Measurements from ENCODE around the gene NUP153.
"Not testable (repeated sequence)": the region's sequence is repeated elsewhere in the genome, so short reads cannot be mapped to it uniquely, and the experiment has no call there.

Gene NUP153

DNA sequence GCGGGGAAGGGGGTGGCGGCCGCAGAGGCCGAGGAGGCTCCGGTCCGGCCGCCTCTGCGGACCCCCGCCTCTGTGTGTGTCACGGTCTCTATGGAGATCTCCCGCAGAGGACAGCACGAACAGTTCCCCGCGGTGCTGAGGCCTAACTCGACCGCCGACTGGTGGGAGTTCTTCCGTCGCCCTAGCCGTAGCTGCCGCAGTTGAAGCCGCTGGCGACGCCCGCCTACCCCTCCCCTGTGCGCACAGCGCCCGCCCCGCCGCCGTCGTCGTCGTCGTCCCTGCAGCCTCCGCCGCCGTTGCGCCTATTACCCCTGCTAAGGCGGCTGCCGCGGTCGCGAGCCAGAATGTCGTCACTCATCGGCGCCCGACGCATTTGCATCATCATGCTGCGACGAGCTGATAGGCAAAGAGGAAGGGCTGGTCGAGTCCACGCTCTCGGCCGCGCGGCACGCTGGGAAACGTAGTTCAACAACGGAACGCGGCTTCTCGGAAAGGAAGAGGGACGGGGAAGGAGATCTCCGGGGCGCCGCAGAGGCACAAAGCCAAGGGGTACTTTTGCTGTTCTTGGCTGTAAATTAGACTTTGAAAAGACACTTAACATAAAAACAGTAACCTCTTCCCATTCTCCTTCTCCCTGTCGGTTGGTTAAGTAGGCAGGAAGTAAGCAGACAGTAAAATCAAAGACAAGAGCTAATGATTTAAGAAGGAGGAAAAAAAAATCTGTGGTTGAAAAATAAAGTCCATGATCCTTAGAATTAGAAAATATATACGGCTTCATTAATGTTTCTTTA, at the start of gene NUP153:
TSS of gene NUP153 (minus strand) at position 346 of the 791 bp plus-strand sequence. CDS start 538 bp downstream, outside the sequence.
- H3K4me3 ChIP-seq (replicated peaks in 1 of 2; ENCODE audit: low read depth in 2 of 2, low read length in 2 of 2): peak within 1 kb of the TSS; percentile 71 to 88
- peak; percentile 99 for DNase-seq (ENCODE audit: low read depth in 2 of 2)
- TF ChIP-seq, protein P1, sequence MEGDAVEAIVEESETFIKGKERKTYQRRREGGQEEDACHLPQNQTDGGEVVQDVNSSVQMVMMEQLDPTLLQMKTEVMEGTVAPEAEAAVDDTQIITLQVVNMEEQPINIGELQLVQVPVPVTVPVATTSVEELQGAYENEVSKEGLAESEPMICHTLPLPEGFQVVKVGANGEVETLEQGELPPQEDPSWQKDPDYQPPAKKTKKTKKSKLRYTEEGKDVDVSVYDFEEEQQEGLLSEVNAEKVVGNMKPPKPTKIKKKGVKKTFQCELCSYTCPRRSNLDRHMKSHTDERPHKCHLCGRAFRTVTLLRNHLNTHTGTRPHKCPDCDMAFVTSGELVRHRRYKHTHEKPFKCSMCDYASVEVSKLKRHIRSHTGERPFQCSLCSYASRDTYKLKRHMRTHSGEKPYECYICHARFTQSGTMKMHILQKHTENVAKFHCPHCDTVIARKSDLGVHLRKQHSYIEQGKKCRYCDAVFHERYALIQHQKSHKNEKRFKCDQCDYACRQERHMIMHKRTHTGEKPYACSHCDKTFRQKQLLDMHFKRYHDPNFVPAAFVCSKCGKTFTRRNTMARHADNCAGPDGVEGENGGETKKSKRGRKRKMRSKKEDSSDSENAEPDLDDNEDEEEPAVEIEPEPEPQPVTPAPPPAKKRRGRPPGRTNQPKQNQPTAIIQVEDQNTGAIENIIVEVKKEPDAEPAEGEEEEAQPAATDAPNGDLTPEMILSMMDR (IDR thresholded peaks at IDR 0.05; ENCODE audit: low read depth, low read length): no peak

DNA sequence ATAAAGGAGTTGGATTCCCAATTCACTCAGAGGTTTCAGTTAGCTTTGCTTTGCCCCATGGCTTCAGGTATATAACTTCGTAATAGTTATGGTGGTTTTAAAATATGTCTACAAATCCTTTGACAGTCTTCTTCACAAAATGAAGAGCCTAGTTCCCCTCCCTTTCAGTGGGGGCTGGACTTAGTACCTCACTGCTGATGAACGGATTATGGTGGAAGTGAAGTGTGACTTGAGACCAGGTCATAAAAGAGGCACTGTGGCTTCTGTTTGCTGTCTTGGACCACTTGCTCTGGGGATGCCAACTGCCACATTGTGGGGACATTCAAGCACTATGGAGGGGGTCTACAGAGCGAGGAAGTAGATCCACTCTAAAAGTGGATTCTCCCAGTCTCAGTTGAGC, 47.5 kb upstream of the NUP153 start:
- TF ChIP-seq, protein P1 (IDR thresholded peaks at IDR 0.05; ENCODE audit: low read depth, low read length): no peak
- no peak overlapping the region for H3K4me3 ChIP-seq (replicated peaks in 1 of 2; ENCODE audit: low read depth in 2 of 2, low read length in 2 of 2)
- DNase-seq (ENCODE audit: low read depth in 2 of 2): no peak

- not testable (repeated sequence) for DNase-seq (ENCODE audit: low read depth in 2 of 2); H3K4me3 ChIP-seq (replicated peaks in 1 of 2; ENCODE audit: low read depth in 2 of 2, low read length in 2 of 2)
Measured at GRCh38 chr6:17745324-17745723, 38.6 kb upstream of the NUP153 start.

- not testable (repeated sequence) for H3K4me3 ChIP-seq (replicated peaks in 1 of 2; ENCODE audit: low read depth in 2 of 2, low read length in 2 of 2); DNase-seq (ENCODE audit: low read depth in 2 of 2)
Measured at GRCh38 chr6:17744757-17745308, 38.1 kb upstream of the NUP153 start.

DNA sequence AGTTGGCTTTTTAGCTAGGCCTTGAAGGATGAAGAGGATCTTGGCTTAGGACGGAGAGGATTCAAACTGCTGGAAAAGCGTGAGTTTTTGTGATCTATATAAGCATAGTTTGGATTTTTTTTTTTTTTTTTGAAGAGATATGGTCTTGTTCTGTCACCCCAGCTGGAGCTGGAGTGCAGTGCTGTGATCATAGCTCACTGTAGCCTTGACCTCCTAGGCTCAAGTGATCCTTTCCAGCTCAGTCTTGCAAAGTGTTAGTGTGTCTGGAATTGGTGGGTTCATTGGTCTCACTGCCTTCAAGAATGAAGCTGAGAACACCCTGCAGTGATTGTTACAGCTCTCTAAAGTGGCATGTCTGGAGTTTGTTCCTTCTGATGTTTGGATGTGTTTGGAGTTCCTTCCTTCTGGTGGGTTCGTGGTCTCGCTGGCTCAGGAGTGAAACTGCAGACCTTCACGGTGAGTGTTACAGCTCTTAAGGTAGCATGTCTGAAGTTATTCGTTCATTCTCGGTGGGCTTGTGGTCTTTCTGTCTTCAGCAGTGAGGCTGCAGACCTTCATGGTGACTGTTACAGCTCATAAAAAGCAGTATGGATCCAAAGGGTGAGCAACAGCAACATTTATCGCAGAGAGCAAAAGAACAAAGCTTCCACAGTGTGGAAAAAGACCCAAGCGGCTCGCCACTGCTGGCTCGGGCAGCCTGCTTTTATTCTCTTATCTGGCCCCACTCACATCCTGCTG, 37.5 kb upstream of the NUP153 start:
- TF ChIP-seq, protein P1 (IDR thresholded peaks at IDR 0.05; ENCODE audit: low read depth, low read length): no peak
- H3K4me3 ChIP-seq (replicated peaks in 1 of 2; ENCODE audit: low read depth in 2 of 2, low read length in 2 of 2): no peak overlapping the region
- no peak for DNase-seq (ENCODE audit: low read depth in 2 of 2)

- TF ChIP-seq, protein P1 (IDR thresholded peaks at IDR 0.05; ENCODE audit: low read depth, low read length): no peak
- no peak for DNase-seq (ENCODE audit: low read depth in 2 of 2)
- no peak overlapping the region for H3K4me3 ChIP-seq (replicated peaks in 1 of 2; ENCODE audit: low read depth in 2 of 2, low read length in 2 of 2)
Measured at GRCh38 chr6:17741507-17741906, 34.8 kb upstream of the NUP153 start.

GRCh38 chr6:17740559-17741220, 34.0 kb upstream of the NUP153 start:
- TF ChIP-seq, protein P1 (IDR thresholded peaks at IDR 0.05; ENCODE audit: low read depth, low read length): no peak
- no peak for DNase-seq (ENCODE audit: low read depth in 2 of 2)

More at GRCh38 chr6:17740559-17741220, 34.0 kb upstream of the NUP153 start:
- no peak overlapping the region for H3K4me3 ChIP-seq (replicated peaks in 1 of 2; ENCODE audit: low read depth in 2 of 2, low read length in 2 of 2)

Measured in cardiac fibroblast (primary cell).